ENCODE measurements around the gene MSH5. TPM values are rescaled to one million over a fixed set of nuclear protein-coding genes. Genes with fewer than 3 reads are reported as not detected.

MSH5 gene
- total and polyA plus RNA-seq, 2 of the 13 experiments (the other 11 are each of a cell fraction or from before 2014, with no cell fraction given) = 10.2 to 38.7 TPM

DNA sequence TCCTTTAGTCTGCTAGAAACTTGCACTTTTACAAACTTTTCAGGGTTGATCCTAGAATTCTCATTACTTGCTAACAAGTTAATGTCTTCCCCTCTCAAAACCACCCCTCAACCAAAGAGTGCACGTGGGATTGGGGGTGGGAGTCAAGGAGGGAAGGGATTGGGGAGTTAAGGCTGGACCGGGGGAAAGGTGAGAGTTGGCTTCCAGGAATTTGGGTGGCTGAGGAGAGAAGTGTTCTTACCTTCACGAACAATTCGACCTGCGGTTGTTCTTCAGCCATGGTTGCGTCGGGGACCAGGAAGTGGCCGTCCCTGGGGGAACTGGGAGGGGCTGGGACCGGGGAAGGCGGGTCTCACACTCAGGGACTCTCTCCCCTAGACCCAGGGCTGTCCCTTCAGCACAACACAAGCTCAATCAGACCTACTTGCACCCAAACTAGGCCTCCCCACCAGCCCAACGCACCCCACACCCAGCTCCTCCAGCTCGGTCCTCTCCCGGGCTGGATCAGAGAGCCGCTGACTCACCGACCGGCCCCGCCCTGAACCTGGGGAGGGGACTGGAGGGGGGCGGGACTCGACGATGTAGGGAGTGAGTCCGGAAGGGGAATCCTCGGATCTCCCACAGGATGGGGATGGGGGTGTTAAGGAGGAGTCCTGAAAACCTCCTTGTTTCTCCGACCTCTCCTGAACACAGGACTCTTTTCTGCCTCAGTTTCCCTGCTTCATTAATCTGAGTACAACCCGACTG, 3.6 kb upstream of the MSH5 start, which contains the start of gene CLIC1 (continued):
- TF ChIP-seq, protein P1, sequence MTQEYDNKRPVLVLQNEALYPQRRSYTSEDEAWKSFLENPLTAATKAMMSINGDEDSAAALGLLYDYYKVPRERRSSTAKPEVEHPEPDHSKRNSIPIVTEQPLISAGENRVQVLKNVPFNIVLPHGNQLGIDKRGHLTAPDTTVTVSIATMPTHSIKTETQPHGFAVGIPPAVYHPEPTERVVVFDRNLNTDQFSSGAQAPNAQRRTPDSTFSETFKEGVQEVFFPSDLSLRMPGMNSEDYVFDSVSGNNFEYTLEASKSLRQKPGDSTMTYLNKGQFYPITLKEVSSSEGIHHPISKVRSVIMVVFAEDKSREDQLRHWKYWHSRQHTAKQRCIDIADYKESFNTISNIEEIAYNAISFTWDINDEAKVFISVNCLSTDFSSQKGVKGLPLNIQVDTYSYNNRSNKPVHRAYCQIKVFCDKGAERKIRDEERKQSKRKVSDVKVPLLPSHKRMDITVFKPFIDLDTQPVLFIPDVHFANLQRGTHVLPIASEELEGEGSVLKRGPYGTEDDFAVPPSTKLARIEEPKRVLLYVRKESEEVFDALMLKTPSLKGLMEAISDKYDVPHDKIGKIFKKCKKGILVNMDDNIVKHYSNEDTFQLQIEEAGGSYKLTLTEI (CRISPR knock-in tag; conservative IDR thresholded peaks at IDR 0.05) = no peak
- TF ChIP-seq ZNF782 (CRISPR knock-in tag; IDR thresholded peaks at IDR 0.05; ENCODE audit: borderline replicate concordance) (no peak), SUZ12 (IDR thresholded peaks at IDR 0.05; ENCODE audit: low read depth, low read length) (no peak), ZNF792 (CRISPR knock-in tag; IDR thresholded peaks at IDR 0.05) (peak; percentile 72), MIER3 (CRISPR knock-in tag; IDR thresholded peaks at IDR 0.05; ENCODE audit: borderline replicate concordance) (no peak), CEBPG (CRISPR knock-in tag; IDR thresholded peaks at IDR 0.05) (no peak), SMYD3 (CRISPR knock-in tag; IDR thresholded peaks at IDR 0.05) (no peak), ZNF879 (CRISPR knock-in tag; IDR thresholded peaks at IDR 0.05) (0 out of 2 replicates have a peak, but pooled peaks have one; percentile 78), ZNF605 (CRISPR knock-in tag; IDR thresholded peaks at IDR 0.05) (peak; percentile 88), ARNTL (CRISPR knock-in tag; IDR thresholded peaks at IDR 0.05) (no peak), ZNF354B (CRISPR knock-in tag; IDR thresholded peaks at IDR 0.05) (no peak), HOXA7 (CRISPR knock-in tag; IDR thresholded peaks at IDR 0.05) (no peak), ELF1 (CRISPR knock-in tag; IDR thresholded peaks at IDR 0.05) (peak; percentile 90), SP2 (CRISPR knock-in tag; IDR thresholded peaks at IDR 0.05) (no peak), KDM5A (IDR thresholded peaks at IDR 0.05; ENCODE audit: borderline replicate concordance, low read length) (peak; percentile 63)
- TF ChIP-seq, protein P2, sequence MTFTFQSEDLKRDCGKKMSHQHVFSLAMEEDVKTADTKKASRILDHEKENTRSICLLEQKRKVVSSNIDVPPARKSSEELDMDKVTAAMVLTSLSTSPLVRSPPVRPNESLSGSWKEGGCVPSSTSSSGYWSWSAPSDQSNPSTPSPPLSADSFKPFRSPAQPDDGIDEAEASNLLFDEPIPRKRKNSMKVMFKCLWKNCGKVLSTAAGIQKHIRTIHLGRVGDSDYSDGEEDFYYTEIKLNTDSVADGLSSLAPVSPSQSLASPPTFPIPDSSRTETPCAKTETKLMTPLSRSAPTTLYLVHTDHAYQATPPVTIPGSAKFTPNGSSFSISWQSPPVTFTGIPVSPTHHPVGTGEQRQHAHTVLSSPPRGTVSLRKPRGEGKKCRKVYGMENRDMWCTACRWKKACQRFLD (CRISPR knock-in tag; IDR thresholded peaks at IDR 0.05; ENCODE audit: borderline replicate concordance) = peak; percentile 22; the same call in 1 of the 2 replicates
- TF ChIP-seq, protein P3, sequence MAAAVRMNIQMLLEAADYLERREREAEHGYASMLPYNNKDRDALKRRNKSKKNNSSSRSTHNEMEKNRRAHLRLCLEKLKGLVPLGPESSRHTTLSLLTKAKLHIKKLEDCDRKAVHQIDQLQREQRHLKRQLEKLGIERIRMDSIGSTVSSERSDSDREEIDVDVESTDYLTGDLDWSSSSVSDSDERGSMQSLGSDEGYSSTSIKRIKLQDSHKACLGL (CRISPR knock-in tag; IDR thresholded peaks at IDR 0.05) = peak; percentile 58; the same call in 1 of the 2 replicates
- TF ChIP-seq, protein P4, sequence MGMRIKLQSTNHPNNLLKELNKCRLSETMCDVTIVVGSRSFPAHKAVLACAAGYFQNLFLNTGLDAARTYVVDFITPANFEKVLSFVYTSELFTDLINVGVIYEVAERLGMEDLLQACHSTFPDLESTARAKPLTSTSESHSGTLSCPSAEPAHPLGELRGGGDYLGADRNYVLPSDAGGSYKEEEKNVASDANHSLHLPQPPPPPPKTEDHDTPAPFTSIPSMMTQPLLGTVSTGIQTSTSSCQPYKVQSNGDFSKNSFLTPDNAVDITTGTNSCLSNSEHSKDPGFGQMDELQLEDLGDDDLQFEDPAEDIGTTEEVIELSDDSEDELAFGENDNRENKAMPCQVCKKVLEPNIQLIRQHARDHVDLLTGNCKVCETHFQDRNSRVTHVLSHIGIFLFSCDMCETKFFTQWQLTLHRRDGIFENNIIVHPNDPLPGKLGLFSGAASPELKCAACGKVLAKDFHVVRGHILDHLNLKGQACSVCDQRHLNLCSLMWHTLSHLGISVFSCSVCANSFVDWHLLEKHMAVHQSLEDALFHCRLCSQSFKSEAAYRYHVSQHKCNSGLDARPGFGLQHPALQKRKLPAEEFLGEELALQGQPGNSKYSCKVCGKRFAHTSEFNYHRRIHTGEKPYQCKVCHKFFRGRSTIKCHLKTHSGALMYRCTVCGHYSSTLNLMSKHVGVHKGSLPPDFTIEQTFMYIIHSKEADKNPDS (CRISPR knock-in tag; IDR thresholded peaks at IDR 0.05) = no peak
- TF ChIP-seq, protein P5, sequence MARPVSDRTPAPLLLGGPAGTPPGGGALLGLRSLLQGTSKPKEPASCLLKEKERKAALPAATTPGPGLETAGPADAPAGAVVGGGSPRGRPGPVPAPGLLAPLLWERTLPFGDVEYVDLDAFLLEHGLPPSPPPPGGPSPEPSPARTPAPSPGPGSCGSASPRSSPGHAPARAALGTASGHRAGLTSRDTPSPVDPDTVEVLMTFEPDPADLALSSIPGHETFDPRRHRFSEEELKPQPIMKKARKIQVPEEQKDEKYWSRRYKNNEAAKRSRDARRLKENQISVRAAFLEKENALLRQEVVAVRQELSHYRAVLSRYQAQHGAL (CRISPR knock-in tag; IDR thresholded peaks at IDR 0.05; ENCODE audit: not compliant biosample characterization) = no peak
- TF ChIP-seq, protein P6, sequence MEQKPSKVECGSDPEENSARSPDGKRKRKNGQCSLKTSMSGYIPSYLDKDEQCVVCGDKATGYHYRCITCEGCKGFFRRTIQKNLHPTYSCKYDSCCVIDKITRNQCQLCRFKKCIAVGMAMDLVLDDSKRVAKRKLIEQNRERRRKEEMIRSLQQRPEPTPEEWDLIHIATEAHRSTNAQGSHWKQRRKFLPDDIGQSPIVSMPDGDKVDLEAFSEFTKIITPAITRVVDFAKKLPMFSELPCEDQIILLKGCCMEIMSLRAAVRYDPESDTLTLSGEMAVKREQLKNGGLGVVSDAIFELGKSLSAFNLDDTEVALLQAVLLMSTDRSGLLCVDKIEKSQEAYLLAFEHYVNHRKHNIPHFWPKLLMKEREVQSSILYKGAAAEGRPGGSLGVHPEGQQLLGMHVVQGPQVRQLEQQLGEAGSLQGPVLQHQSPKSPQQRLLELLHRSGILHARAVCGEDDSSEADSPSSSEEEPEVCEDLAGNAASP (CRISPR knock-in tag; IDR thresholded peaks at IDR 0.05; ENCODE audit: borderline replicate concordance) = peak; percentile 45; the same call in 1 of the 2 replicates
- TF ChIP-seq, protein P7, sequence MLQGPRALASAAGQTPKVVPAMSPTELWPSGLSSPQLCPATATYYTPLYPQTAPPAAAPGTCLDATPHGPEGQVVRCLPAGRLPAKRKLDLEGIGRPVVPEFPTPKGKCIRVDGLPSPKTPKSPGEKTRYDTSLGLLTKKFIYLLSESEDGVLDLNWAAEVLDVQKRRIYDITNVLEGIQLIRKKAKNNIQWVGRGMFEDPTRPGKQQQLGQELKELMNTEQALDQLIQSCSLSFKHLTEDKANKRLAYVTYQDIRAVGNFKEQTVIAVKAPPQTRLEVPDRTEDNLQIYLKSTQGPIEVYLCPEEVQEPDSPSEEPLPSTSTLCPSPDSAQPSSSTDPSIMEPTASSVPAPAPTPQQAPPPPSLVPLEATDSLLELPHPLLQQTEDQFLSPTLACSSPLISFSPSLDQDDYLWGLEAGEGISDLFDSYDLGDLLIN (CRISPR knock-in tag; IDR thresholded peaks at IDR 0.05; ENCODE audit: borderline replicate concordance) = no peak

Data from HepG2 (cell line).